C4-2B (cell line): ENCODE measurements around the gene UBE2E1.

Experiments used
- H3K27ac ChIP-seq: fragments of 450-650 bp; 2 replicates; pipeline ENCODE4 v1.5.1; 2017
- ZFX ChIP-seq: fragments of 450-650 bp; IDR thresholded peaks from 2 replicates; pipeline ENCODE4 v1.6.1; 2017
- TF ChIP-seq, protein P1 (sequence below): fragments of 450-650 bp; conservative IDR thresholded peaks from 2 replicates; pipeline ENCODE4 v1.5.1; 2017; ENCODE audit warnings: mild to moderate bottlenecking

The UBE2E1 gene

DNA sequence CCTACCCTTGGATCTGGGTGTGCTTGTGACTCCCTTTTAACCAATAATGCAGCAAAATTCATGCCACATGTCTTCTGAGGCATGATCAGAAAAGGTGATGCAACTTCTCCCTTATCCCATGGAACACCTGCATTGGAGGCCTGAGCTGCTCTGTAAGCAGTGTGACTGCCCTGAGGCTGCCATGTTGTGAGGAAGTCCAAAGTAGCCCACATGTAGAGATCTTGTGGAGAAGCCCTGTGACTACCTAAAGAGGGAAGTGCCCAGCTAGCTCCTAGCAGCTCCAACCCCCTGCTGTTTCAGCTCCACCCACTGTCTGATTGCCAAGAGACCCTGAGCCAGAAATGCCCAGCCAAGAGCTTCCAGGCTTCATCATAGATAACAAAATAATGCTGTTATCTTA, 132.9 kb downstream of the UBE2E1 start:
- no peak overlapping the region for H3K27ac ChIP-seq
- TF ChIP-seq, protein P1, sequence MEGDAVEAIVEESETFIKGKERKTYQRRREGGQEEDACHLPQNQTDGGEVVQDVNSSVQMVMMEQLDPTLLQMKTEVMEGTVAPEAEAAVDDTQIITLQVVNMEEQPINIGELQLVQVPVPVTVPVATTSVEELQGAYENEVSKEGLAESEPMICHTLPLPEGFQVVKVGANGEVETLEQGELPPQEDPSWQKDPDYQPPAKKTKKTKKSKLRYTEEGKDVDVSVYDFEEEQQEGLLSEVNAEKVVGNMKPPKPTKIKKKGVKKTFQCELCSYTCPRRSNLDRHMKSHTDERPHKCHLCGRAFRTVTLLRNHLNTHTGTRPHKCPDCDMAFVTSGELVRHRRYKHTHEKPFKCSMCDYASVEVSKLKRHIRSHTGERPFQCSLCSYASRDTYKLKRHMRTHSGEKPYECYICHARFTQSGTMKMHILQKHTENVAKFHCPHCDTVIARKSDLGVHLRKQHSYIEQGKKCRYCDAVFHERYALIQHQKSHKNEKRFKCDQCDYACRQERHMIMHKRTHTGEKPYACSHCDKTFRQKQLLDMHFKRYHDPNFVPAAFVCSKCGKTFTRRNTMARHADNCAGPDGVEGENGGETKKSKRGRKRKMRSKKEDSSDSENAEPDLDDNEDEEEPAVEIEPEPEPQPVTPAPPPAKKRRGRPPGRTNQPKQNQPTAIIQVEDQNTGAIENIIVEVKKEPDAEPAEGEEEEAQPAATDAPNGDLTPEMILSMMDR: no peak
- no peak for TF ChIP-seq ZFX

DNA sequence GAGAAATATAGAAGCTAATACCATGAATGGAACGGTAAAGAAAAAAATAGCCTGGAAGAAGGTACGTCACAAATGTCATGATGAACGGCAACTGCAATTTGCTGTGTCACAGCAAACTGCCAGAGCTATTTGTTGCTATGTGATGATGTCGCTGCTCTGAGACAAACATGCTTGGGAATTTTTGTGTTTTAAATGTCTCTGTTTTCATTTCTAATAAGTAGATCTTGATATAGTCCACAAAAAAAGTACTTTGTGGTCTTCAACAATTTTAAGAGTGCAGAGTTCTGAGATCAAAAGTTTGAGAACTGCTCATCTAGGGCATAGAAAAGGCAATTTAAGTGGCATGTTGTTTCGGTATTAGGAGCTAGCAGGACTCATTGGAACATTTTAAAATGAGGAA, 135.0 kb downstream of the UBE2E1 start:
- no peak overlapping the region for H3K27ac ChIP-seq
- no peak for TF ChIP-seq ZFX
- TF ChIP-seq, protein P1: no peak
